Fibroblast of lung (primary cell): ENCODE data around the gene UNC5A. TPM values are rescaled to one million over a fixed set of nuclear protein-coding genes. Genes with fewer than 3 reads are reported as not detected.

Experiments
- DNase-seq, 2 donors: peaks; one replicate each; pipeline versions ENCODE4 v3.0.0 to v3.0.0-alpha.2; 2010; ENCODE audit warnings: low read depth in 2 of 2
- H2AFZ ChIP-seq: 2 replicates; pipeline ENCODE4 v1.5.1; 2012; ENCODE audit warnings: low read length, control low read depth, inconsistent platforms
- H3K27ac ChIP-seq: 2 replicates; pipeline ENCODE4 v1.5.1; 2011; ENCODE audit warnings: low read length, control low read depth; ENCODE audit not compliant: insufficient read depth
- H3K27me3 ChIP-seq: 2 replicates; pipeline ENCODE4 v1.5.1; 2011; ENCODE audit warnings: mild to moderate bottlenecking, low read length; ENCODE audit not compliant: control insufficient read depth, insufficient read depth
- H3K36me3 ChIP-seq: 2 replicates; pipeline ENCODE4 v1.5.1; 2011; ENCODE audit warnings: low read length; ENCODE audit not compliant: control insufficient read depth, insufficient read depth
- H3K4me1 ChIP-seq: 2 replicates; pipeline ENCODE4 v1.5.1; 2011; ENCODE audit warnings: low read length; ENCODE audit not compliant: control insufficient read depth, insufficient read depth; ENCODE audit errors: extremely low read depth
- H3K4me2 ChIP-seq: 2 replicates; pipeline ENCODE4 v1.5.1; 2011; ENCODE audit warnings: low read length, control low read depth; ENCODE audit not compliant: insufficient read depth; ENCODE audit errors: extremely low read depth
- H3K4me3 ChIP-seq, 4 experiments: fragments of 200-600 bp in 1 of 4; sonication (generic) in 1 of 4; replicated peaks in 1 of 4; 2 replicates each; pipeline ENCODE4 v1.5.1; 2011 to 2016; ENCODE audit warnings: low read length in 4 of 4, low read depth in 3 of 4, mild to moderate bottlenecking in 3 of 4, control low read depth in 2 of 4, inconsistent platforms in 1 of 4, mixed read lengths in 1 of 4; ENCODE audit not compliant: insufficient read depth in 1 of 4; ENCODE audit errors: control extremely low read depth in 1 of 4
- H3K79me2 ChIP-seq: 2 replicates; pipeline ENCODE4 v1.5.1; 2012; ENCODE audit warnings: mild to moderate bottlenecking, low read length, inconsistent platforms; ENCODE audit not compliant: control insufficient read depth, insufficient read depth
- H3K9ac ChIP-seq: 2 replicates; pipeline ENCODE4 v1.5.1; 2011; ENCODE audit warnings: mild to moderate bottlenecking, low read length, control low read depth; ENCODE audit not compliant: insufficient read depth
- H3K9me3 ChIP-seq: 2 replicates; pipeline ENCODE4 v1.5.1; 2012; ENCODE audit warnings: low read depth, low read length; ENCODE audit not compliant: control insufficient read depth, insufficient read depth
- H4K20me1 ChIP-seq: 2 replicates; pipeline ENCODE4 v1.5.1; 2011; ENCODE audit warnings: low read length; ENCODE audit not compliant: control insufficient read depth, insufficient read depth; ENCODE audit errors: extremely low read depth
- EZH2 ChIP-seq: IDR thresholded peaks from 2 replicates; pipeline ENCODE4 v1.5.1; 2012; ENCODE audit warnings: low read length, control low read depth, mild to moderate bottlenecking; ENCODE audit errors: missing control alignments
- polyA plus RNA-seq, 2 donors: library from polyadenylated mRNA; depleted of rRNA in 1 of 2; stranded (reverse) in 1 of 2; unstranded in 1 of 2; fragments of >200 nt; gene quantifications; 2 replicates each; pipeline ENCODE4 v1.2.1, GENCODE V29; 2011 to 2012; ENCODE audit warnings: missing spikeins in 1 of 2
- total RNA-seq: library from RNA; depleted of rRNA; stranded (reverse); fragments of >200 nt; gene quantifications from 2 replicates; pipeline ENCODE4 v1.2.1, GENCODE V29; 2014
- TF ChIP-seq, protein P1 (sequence below), 2 donors: IDR thresholded peaks in 1 of 2; conservative IDR thresholded peaks in 1 of 2; 1 replicate in 1 of 2; 2 replicates in 1 of 2; pipeline ENCODE4 v1.5.1; 2011 to 2012; ENCODE audit warnings: low read length in 2 of 2, control low read depth in 1 of 2, inconsistent platforms in 1 of 2, low read depth in 1 of 2, mild to moderate bottlenecking in 1 of 2

Gene UNC5A
- total and polyA plus RNA-seq, 2 donors (not counting 1 experiment from before 2014, with no cell fraction given): not detected

DNA sequence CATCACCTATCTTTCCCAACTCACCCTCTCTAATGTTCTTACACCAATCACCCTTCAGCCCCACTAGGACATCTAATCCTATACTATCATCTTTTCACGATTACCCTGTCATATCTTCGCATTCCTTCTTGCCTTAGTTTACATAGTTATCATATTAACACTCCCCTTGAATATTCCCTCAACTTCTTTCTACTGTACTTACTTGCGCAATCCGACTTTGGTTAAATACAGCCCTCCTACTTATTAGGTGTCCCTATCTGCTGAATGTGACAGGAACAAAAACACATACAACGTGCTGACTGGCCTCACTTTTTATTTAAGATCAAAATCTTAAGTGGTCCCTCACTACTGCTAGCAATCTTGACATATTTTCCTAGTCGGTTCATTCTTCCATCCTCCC lies 108.3 kb downstream of the UNC5A start:
- TF ChIP-seq, protein P1, sequence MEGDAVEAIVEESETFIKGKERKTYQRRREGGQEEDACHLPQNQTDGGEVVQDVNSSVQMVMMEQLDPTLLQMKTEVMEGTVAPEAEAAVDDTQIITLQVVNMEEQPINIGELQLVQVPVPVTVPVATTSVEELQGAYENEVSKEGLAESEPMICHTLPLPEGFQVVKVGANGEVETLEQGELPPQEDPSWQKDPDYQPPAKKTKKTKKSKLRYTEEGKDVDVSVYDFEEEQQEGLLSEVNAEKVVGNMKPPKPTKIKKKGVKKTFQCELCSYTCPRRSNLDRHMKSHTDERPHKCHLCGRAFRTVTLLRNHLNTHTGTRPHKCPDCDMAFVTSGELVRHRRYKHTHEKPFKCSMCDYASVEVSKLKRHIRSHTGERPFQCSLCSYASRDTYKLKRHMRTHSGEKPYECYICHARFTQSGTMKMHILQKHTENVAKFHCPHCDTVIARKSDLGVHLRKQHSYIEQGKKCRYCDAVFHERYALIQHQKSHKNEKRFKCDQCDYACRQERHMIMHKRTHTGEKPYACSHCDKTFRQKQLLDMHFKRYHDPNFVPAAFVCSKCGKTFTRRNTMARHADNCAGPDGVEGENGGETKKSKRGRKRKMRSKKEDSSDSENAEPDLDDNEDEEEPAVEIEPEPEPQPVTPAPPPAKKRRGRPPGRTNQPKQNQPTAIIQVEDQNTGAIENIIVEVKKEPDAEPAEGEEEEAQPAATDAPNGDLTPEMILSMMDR (conservative IDR thresholded peaks at IDR 0.05 in 1 of 2, IDR thresholded peaks at IDR 0.05 in 1 of 2; ENCODE audit: low read depth in 1 of 2, low read length in 2 of 2): no peak
- DNase-seq: no peak
- H3K4me2 ChIP-seq: no peak overlapping the region
- H3K4me3 ChIP-seq: no peak overlapping the region
- no peaks in the 10 kb centered on the region for H3K36me3 ChIP-seq
- H3K27me3 ChIP-seq: no peaks in the 10 kb centered on the region
- H2AFZ ChIP-seq: no peak overlapping the region
- no peak overlapping the region for H3K27ac ChIP-seq
- no peaks in the 10 kb centered on the region for H3K4me1 ChIP-seq
- no peaks in the 10 kb centered on the region for H3K79me2 ChIP-seq
- no peak overlapping the region for H3K9ac ChIP-seq
- no peaks in the 10 kb centered on the region for H3K9me3 ChIP-seq
- no peaks in the 10 kb centered on the region for H4K20me1 ChIP-seq

DNA sequence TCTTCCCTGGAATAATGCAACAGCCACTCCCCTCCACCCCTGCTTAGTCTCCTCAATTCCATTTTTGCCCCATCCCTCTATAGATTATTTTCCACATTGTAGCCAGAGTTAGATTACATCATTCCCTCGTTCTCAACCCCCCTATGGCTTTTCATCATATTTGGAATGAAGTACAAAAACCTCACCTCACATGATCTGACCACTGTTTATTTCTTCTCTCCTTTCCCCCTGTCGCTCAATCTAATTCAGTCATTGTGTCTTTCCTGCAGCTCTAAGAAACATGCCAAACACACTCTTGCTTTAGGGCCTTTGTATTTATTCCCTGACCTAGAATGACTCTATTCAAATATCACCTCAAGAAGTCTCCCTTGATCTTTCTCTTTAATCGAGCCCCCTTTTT lies 111.4 kb downstream of the UNC5A start:
- H3K4me2 ChIP-seq: no peak overlapping the region
- DNase-seq: peak; percentile 6 to 28
- no peak overlapping the region for H3K9ac ChIP-seq
- no peaks in the 10 kb centered on the region for H3K36me3 ChIP-seq
- no peak for TF ChIP-seq EZH2
- TF ChIP-seq, protein P1 (conservative IDR thresholded peaks at IDR 0.05 in 1 of 2, IDR thresholded peaks at IDR 0.05 in 1 of 2; ENCODE audit: low read depth in 1 of 2, low read length in 2 of 2): no peak
- no peak overlapping the region for H3K27ac ChIP-seq
- H3K4me1 ChIP-seq: no peaks in the 10 kb centered on the region
- H3K9me3 ChIP-seq: no peaks in the 10 kb centered on the region
- no peak overlapping the region for H3K4me3 ChIP-seq
- H2AFZ ChIP-seq: no peak overlapping the region
- no peaks in the 10 kb centered on the region for H3K79me2 ChIP-seq
- no peaks in the 10 kb centered on the region for H4K20me1 ChIP-seq
- no peaks in the 10 kb centered on the region for H3K27me3 ChIP-seq

- Histone ChIP-seq H4K20me1 (no peaks in the 10 kb centered on the region), H3K4me3 (no peak overlapping the region), H3K4me2 (no peak overlapping the region), H3K9me3 (no peaks in the 10 kb centered on the region), H3K27ac (no peak overlapping the region), H3K4me1 (no peaks in the 10 kb centered on the region), H3K9ac (no peak overlapping the region), H3K79me2 (no peaks in the 10 kb centered on the region), H3K27me3 (no peaks in the 10 kb centered on the region), H3K36me3 (no peaks in the 10 kb centered on the region), H2AFZ (no peak overlapping the region)
- DNase-seq: no peak
- TF ChIP-seq EZH2: no peak
- TF ChIP-seq, protein P1 (conservative IDR thresholded peaks at IDR 0.05 in 1 of 2, IDR thresholded peaks at IDR 0.05 in 1 of 2; ENCODE audit: low read depth in 1 of 2, low read length in 2 of 2): no peak
Measured at GRCh38 chr5:176922817-176923216, 112.5 kb downstream of the UNC5A start.
